Posterior cingulate gyrus (tissue), 11 donors: ENCODE results near the gene ARHGAP26.

ENCODE experiments used
- DNase-seq, 10 donors: peaks; one replicate each; pipeline versions ENCODE4 v3.0.0 to v3.0.0-alpha.2; 2020 to 2021; ENCODE audit warnings: mixed read lengths in 3 of 10
- intact Hi-C: fragments of 100-400 bp; cut with DNase I; formaldehyde crosslinking; loops from one replicate; pipeline ENCODE4 v1.15.1; 2023

The ARHGAP26 gene

DNA sequence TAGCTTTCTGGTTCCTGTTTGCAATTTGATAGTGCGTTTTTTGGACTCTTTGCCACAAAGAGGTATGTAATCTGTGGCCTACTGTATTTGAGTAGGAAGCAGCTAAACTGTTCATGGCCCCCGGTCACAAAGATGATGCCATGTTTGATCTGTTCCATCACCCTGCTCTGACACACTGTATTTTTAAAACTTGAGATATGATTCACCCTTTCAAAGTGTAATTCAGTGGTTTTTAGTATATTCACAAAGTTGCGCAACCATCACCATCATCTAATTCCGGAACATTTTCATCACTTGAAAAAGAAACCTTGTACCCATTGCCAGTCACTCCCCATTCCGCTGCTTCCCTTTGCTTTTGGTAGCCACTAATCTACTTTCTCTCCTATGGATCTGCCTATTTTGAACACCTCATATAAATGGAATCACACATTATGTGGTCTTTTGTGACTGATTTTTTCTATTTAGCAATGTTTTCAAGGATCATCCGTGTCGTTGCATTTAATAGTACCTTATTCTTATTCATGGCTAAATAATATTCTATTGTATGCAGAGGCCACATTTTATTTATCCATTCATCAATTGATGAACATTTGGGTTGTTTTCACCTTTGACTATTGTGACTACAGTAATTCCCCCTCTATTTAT is 491.7 kb downstream of the ARHGAP26 start:
- intact Hi-C loops, result no loop called here
- DNase-seq, result no peak

DNA sequence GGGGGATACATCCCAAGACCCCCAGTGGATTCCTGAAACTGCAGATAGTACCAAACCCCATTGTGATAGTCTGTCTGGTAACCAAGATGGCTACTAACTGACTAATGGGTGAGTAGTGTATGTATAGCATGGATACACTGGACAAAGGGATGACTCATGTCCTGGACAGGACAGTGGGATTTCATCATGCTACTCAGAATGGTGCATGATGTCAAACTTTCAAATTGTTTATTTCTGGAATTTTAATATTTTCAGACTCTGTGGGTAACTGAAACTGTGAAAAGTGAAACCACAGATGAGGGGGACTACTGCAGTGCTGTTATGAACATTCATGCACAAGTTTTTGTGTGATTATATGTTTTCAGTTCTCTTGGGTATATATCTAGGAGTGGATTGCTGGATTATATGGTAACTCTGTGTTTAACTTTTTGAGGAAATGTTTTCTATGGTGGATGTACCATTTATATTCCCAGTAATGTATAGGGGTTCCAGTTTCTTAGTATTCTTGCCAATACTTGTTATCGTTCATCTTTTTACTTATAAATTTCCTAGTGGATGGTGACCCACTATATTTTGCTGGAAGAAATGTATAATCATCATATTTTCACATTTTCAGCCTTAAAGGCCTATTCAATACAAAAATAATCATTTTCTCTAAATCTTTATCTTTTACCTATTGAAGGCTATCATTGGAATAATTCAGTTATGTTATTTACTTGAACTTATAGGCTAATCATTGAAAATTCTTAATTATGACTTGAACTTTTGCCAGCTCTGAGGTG is 492.4 kb downstream of the ARHGAP26 start:
- no peak for DNase-seq
- intact Hi-C loops, result no loop called here

DNA sequence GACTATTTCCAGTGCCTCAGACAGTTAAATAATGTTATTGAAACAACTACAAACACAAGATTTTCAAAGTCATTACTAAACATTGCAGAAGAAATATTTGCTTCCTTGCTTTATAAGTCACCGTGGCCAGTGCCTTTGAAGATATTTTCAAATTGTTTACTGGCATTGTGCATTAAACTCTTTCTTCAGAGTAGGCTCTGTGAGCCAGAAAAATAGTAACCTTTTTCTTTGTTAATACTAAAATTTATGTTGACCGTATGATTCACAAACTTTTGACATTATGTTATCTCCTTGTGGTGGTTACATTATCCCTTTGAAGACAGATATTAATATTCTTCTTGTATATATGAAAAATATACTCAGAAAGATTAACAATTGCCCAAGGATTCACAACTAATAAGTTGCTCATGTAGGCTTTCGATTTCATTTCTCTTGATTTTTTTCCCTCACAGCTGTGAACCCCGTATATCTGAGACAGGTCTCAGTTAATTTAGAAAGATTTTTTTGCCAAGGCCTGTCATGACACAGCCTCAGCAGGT is 493.2 kb downstream of the ARHGAP26 start:
- intact Hi-C loops, result no loop called here
- no peak for DNase-seq

DNA sequence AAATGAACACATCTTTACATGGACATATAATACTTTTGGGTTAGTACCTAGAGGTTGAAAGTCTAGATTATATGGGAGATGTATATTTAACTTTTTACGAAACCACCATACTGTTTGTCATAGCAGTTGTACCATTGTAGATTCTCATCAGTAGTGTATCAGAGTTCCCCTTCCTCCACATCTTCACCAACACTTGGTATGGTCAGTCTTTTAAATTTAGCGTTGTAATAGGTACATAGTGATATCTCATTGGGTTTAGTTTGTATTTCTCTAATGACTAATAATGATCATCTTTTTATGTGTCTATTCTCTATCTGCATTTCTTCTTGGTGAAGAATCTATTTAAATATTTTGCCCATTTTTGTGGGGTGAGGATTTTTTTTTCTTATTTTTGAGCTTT is 495.8 kb downstream of the ARHGAP26 start:
- no peak for DNase-seq

DNA sequence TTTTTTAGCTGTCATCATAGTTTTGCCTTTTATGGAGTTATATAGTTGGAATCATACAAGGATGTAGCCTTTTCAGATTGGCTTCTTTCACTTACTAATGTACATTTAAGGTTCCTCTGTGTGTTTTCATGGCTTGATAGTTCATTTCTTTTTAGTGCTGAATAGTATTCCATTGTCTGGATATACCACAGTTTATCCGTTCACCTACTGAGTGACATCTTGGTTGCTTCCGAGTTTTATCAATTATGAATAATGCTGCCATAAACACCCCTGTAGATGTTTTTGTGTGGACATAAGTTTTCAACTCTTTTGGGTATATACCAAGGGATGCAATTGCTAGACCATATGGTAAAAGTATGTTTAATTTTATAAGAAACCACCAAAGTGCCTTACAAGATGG is 497.0 kb downstream of the ARHGAP26 start:
- intact Hi-C loops, result no loop called here
- DNase-seq, result no peak

More for the DNA sequence above, 495.8 kb downstream of the ARHGAP26 start:
- intact Hi-C loops, result no loop called here

DNA sequence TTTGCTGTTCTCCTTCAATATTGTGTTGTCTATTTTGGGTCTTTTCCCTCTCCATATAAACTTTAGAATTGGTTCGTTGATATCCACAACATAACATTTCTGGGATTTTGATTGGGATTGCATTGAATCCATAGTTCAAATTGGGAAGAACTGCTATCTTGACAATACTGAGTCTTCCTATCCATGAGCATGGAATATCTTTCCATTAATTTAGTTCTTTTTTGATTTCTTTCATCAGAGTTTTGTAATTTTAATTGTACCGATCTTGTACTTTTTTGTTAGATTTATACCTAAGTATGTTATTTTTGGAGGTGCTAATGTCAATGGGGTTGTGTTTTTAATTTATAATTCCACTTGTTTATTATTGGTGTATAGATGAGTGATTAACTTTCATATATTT is 498.2 kb downstream of the ARHGAP26 start:
- no peak for DNase-seq
- intact Hi-C loops, result no loop called here

DNA sequence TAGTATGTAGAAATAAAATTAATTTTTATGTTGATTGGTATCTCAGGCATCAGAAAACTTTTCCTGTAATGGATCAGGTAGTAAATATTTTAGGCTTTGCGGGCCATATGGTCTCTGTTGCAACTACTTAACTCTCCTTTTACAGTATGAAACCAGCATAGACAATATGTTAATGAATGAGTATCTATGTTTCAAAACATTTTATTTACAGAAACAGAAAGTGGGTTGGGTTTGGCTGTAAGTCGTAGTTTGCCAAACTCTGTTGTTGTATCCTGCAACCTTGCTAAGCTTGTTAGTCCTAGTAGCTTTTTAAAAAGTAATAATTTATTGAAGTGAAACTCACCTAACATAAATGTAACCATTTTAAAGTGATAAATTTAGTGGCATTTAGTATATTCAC is 501.3 kb downstream of the ARHGAP26 start:
- intact Hi-C loops, result no loop called here
- DNase-seq, result no peak

DNA sequence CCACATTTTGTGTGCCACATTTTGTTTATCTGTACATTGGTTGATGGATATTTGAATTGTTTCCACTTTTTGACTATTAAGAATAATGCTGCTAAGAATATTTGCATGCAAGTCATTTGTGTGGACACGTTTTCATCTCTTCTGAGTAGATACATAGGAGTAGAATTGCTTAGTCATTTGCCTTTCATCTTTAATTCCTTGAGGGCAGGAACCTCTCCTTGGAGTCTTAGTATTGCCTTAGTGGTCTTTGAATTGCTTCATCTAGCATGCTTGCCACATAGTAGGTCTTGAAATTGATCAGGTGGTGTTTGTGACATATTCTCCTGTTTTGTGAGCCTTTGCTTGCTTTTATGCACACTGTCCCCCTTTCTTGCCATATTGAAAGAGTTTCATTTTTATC is 504.8 kb downstream of the ARHGAP26 start:
- intact Hi-C loops, result no loop called here
- DNase-seq, result no peak

DNA sequence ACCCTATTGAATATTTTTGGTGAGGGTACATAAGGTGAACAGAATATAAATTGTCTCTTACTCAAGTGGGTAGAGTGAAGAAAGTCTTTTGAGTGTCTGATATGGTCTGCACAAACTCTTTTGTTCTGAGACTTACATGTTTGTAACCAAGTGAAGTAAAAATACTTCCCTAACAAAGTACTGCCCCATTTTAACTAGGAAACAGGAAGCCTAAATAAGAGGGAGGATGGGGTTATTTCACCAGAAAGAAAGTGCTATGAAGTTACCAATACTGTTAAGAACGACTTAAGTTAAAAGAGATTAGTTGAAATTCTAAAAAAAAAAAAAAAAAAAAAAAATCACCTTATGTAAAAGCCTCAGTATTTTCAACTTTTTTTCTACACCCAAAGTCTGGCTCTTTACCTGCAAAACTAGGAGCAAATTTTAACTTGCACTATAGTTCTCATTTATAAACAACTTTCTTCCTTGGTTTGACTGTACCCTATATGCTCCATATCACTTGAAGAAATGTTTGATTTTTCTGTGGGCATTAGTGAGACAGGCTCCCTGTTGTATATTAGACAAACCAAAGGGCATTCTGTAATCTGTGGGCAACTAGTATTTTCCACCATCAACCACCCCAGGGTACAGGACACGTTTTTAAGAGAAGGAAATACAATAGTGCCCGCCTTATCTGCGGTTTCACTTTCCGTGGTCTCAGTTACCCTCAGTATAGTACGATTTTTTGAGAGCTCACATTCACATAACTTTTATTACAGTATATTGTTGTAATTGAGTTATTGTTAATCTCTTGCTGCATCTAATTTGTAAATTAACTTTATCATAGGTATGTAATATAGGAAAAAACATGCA is 505.6 kb downstream of the ARHGAP26 start:
- intact Hi-C loops, result no loop called here
- DNase-seq, result no peak

DNA sequence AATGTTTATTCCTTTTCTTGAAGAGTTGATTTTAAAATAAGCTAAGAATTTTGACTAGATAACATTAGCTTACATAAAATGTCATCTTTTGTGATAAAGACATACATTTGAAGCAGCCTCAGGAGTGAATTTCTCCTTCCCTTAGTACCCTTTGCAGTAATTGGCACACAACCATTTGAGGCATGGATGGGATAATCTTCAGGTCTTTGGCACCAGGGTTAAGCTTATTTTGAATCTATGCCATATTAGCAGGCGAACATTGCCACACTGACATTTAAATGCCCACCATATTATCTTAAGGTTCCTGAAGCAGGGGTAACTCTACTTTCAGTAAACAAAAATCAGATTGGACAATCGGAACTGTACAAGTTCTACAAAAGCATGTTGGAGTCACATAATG is 507.4 kb downstream of the ARHGAP26 start:
- DNase-seq, result no peak
- intact Hi-C loops, result no loop called here
